Suppressor macrophage (primary cell): ENCODE data around the gene EVPLL.
A peak's percentile ranks its signal among the peaks of the same experiment; 100 is the strongest.
"Not testable (repeated sequence)": the region's sequence is repeated elsewhere in the genome, so short reads cannot be mapped to it uniquely, and the experiment has no call there.

Experiments
- DNase-seq, 4 experiments: peaks; one replicate each; pipeline ENCODE4 v3.0.0-alpha.2; 2020 to 2022
- total RNA-seq, 17 experiments: gene quantifications; one replicate each; lab custom pipeline; 2026; ENCODE audit warnings: mixed read lengths in 6 of 17, inconsistent platforms in 3 of 17; lab: John Stamatoyannopoulos, UW

EVPLL gene
- 0 to 1.2 (median 0) reads per million in 17 experiments for total RNA-seq

- peak; percentile 75 to 91 (median 86) for DNase-seq
These were observed at the start of gene EVPLL for GRCh38 chr17:18377437-18378204. TSS of gene EVPLL (plus strand) at chr17:18377778. CDS start at chr17:18380938, 3,160 bp downstream.

GRCh38 chr17:18328643-18329204, 48.9 kb upstream of the EVPLL start:
- DNase-seq = no peak

GRCh38 chr17:18331879-18332278, 45.7 kb upstream of the EVPLL start:
- no peak for DNase-seq

GRCh38 chr17:18332909-18333489, 44.6 kb upstream of the EVPLL start:
- no peak for DNase-seq

DNA sequence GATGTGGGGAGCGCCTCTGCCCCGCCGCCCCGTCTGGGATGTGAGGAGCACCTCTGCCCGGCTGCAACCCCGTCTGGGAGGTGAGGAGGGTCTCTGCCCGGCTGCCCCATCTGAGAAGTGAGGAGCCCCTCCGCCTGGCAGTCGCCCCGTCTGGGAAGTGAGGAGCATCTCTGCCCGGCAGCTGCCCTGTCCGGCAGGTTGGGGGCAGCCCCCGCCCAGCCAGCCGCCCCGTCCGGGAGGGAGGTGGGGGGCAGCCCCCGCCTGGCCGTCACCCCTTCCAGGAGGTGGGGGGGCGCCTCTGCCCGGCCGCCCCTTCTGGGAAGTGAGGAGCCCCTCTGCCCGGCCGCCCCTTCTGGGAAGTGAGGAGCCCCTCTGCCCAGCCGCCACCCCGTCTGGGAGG, 39.4 kb upstream of the EVPLL start:
- not testable (repeated sequence) for DNase-seq

DNA sequence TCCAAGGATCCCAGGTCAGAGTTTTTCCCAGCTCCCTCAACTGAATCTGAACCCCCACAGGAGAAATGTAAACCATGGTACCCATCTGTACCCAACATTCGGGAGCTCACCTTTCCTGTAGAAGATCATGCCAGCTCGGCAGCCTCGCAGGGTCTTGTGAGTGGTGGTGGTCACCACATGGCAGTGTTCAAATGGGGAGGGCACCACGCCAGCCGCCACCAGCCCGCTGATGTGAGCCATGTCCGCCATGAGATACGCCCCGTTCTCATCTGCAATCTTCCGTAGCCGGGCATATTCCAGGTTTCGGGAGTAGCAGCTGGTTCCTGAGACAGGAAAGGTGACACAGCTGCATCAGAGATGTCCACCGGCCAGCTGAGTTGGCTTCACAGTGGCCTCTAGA, 37.6 kb upstream of the EVPLL start:
- no peak for DNase-seq

GRCh38 chr17:18344021-18344420, 33.6 kb upstream of the EVPLL start:
- DNase-seq = no peak

DNA sequence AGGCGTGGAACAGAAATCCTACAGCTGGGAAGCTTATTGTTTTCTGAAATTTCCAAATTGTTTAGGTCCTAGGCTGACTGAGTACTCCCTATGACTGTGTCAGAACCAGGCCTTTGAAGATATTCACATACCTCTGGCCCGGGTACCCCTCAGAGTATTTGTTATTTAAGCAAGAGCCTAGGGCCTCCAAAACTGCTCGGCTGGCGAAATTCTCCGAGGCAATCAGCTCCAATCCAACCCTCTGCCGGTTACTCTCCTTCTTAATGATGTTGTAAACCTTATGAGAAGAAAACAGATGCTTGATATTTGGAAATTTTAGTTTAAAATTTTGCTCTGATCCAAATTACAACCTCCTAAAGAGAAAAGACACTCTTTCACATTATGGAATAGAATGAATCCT, 24.0 kb upstream of the EVPLL start:
- no peak for DNase-seq

- DNase-seq = peak; percentile 64 to 92 (median 86)
These were observed 21.0 kb upstream of the EVPLL start for GRCh38 chr17:18356624-18357023.

- no peak for DNase-seq
These were observed 17.1 kb upstream of the EVPLL start for GRCh38 chr17:18360518-18360917.

DNA sequence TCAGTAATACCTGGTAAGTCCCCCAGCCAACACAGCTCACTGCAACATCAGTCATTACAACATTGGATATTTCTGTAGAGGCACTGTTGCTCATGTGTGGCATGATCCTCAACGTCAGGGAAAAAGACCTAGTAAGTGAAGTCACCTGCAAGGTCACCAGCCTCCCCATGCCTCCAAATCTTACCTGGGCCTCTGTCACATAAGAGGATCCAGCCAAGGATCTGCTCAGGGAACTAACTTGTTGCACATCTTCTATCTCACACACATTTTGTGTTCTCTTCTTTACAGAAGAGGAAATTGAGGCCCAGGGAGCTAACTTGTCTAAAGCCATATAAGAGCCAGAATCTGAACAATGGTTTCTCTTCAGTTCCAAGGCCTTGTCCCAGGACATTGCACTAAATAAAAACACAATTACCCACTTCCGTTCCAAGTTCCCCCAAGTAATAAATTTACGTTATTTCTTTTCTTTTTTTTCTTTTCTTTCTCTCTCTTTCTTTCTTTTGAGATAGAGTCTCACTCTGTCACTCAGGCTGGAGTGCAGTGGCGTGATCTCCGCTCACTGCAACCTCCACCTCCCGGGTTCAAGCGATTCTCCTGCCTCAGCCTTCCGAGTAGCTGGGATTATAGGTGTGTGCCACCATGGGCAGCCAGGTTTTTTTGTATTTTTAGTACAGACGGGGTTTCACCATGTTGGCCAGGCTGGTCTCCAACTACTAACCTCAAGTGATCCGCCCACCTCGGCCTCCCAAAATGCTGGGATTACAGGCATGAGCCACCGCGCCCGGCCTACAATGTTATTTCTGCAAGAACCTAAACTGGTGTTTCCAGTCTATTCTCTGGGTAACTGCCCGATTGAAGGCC, 15.5 kb upstream of the EVPLL start:
- no peak for DNase-seq

DNA sequence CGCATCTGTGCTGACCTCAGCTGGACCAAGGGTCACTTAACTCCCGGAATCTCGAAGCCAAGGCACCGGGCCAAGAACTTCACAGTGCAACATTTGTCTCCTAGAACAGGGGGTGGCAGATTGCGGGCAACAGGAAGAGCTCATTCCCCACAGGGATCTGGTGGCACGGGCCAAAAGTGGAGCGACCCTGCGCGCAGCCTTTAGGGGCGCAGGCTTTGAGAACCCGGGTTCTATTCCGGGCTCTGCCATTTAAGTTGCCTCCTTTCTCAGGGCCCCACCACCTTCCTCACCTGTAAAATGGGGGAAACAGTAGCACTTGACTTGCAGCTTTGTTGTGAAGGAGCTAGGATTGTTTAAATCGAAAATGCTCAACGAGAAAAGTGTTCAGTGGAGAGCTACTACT, 14.9 kb upstream of the EVPLL start:
- peak; percentile 12 to 38 (median 16) for DNase-seq

DNA sequence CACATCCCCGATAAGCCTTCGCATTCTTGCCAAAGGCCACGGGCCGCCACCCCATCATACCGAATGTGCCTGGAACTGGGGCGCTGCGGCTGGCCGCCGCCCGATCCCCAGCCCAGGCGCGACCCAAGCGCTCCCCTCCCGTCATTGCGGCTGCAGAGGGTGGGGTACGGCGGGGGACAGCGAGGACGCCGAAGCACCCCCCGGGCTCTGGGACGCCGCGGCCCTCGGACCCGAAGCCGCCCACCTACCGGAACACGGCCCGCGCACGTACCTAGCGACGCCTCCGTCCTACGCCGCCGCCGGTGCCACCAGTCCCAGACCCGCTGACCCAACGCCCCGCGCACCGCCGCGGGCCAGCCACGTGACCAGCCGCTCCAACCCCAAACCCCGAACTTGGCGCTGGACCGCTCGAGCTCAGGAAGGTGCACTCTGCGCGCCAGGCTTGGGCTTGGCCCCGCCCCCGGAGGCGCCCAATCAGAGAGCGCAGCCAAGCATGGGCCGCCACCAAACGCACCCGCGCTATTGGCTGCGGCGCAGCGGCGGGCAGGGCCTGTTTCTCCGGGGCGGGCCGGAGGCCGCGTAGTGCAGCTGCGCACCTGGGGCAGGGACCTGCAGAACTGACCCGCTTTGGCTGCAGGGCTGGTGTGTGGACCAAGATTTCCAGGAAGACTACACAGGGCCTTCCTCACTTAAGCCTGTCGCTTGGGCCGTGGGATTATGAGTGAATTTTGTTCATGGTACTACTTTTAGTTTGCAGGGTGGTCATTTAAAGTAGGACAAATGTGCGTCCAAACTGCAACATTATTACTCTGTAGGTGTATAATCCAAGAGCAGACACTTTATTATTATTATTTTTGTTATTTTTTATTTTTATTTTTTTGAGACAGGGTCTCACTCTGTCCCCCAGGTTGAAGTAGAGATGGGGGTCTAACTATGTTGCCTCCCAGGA, 14.2 kb upstream of the EVPLL start, which contains the start of gene SHMT1:
SHMT1 (minus strand) TSS at position 450 of the 949 bp plus-strand sequence. CDS start 7,569 bp downstream, outside the sequence.
- peak; percentile 91 to 97 (median 94) for DNase-seq

GRCh38 chr17:18364166-18364565, 13.4 kb upstream of the EVPLL start:
- no peak for DNase-seq

DNA sequence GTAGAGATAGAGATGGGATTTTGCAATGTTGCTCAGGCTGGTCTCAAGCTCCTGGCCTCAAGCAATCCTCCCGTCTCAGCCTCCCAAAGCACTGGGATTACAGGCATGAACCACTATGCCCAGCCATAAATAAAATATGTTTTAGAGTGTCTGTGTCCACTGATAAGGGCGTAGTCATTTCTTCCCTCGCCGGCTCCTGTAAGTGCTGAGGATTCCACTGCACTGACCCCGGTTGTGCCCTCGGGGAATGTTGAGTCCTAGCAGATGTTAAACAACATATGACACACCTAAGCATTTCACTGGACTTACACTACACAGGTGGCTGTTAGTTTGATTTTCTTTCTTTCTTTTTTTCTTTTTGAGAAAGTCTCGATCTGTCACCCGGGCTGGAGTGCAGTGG, 8.6 kb upstream of the EVPLL start:
- no peak for DNase-seq

- no peak for DNase-seq
These were observed 6.8 kb upstream of the EVPLL start for GRCh38 chr17:18370761-18371160.

- DNase-seq = no peak
These were observed 6.1 kb upstream of the EVPLL start for GRCh38 chr17:18371455-18371854.

- not testable (repeated sequence) for DNase-seq
These were observed 4.4 kb upstream of the EVPLL start for GRCh38 chr17:18373181-18373580.

DNA sequence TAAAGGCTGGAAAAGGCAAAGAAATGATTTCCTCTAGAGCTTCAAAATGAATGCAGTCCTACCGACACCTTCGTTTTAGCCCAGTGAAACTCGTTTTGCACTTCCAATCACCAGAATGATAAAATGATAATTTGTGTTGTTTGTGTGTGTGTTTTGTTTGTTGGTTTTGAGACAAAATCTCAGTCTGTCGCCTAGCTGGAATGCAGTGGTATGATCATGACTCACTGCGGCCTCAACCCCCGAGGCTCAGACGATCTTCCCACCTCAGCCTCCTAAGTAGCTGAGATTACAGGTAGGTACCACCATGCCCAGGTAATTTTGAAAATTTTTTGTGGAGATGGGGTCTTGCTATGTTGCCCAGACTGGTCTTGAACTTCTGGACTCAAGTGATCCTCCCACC, 3.4 kb upstream of the EVPLL start:
- no peak for DNase-seq

- no peak for DNase-seq
These were observed 577 bp downstream of the EVPLL start for GRCh38 chr17:18378205-18378505.

- DNase-seq = peak in 2 of 4 experiments; percentile 30 to 31
These were observed 1.0 kb downstream of the EVPLL start for GRCh38 chr17:18378614-18379013.
